Prostate gland (tissue), 1 donor: ENCODE measurements around the gene MALRD1.

Experiments
- POLR2A ChIP-seq: fragments of 450-650 bp; IDR thresholded peaks from one replicate; pipeline ENCODE4 v1.6.1; 2016; ENCODE audit warnings: antibody characterized with exemption, mild to moderate bottlenecking
- POLR2AphosphoS5 ChIP-seq: sonication (generic); formaldehyde crosslinking; IDR thresholded peaks from one replicate; pipeline ENCODE4 v1.6.1; 2017; ENCODE audit warnings: antibody characterized with exemption

- TF ChIP-seq POLR2A (no peak), POLR2AphosphoS5 (no peak)
Measured at GRCh38 chr10:19497026-19497425, 448.4 kb downstream of the MALRD1 start.
